Type B pancreatic cell (in vitro differentiated cells): ENCODE results near the gene KIAA1671. TPM values are rescaled to one million over a fixed set of nuclear protein-coding genes. Genes with fewer than 3 reads are reported as not detected.
A peak's percentile ranks its signal among the peaks of the same experiment; 100 is the strongest.

Experiments used
- DNase-seq: peaks from one replicate; pipeline ENCODE4 v3.0.0; 2021; ENCODE audit warnings: mixed read lengths; ENCODE audit not compliant: unreplicated experiment; ENCODE audit errors: extremely low spot score
- H3K27ac Mint-ChIP-seq: 2 replicates; pipeline ENCODE4 v1.8.0; 2021; ENCODE audit warnings: mild to moderate bottlenecking, mixed read lengths
- H3K27me3 Mint-ChIP-seq: 2 replicates; pipeline ENCODE4 v1.8.0; 2021; ENCODE audit warnings: mixed read lengths
- H3K36me3 Mint-ChIP-seq: 2 replicates; pipeline ENCODE4 v1.8.0; 2021; ENCODE audit warnings: mixed read lengths
- H3K4me1 Mint-ChIP-seq: one replicate; pipeline ENCODE4 v1.8.0; 2021; ENCODE audit warnings: mixed read lengths; ENCODE audit not compliant: unreplicated experiment
- H3K4me3 Mint-ChIP-seq: 2 replicates; pipeline ENCODE4 v1.8.0; 2021; ENCODE audit warnings: mild to moderate bottlenecking, mixed read lengths
- H3K9me3 Mint-ChIP-seq: 2 replicates; pipeline ENCODE4 v1.8.0; 2021; ENCODE audit warnings: mixed read lengths
- total RNA-seq: library from RNA; stranded (reverse); gene quantifications from 2 replicates; pipeline ENCODE4 v1.2.1, GENCODE V29; 2021; ENCODE audit warnings: low replicate concordance
- TF ChIP-seq, protein P1 (sequence below): fragments of 200-600 bp; sonication (generic); conservative IDR thresholded peaks from 2 replicates; pipeline ENCODE4 v1.5.0; 2021; ENCODE audit warnings: antibody characterized with exemption, mild to moderate bottlenecking

KIAA1671 gene
- total RNA-seq, 1 donor from 2014 or later = 22.9 TPM

DNA sequence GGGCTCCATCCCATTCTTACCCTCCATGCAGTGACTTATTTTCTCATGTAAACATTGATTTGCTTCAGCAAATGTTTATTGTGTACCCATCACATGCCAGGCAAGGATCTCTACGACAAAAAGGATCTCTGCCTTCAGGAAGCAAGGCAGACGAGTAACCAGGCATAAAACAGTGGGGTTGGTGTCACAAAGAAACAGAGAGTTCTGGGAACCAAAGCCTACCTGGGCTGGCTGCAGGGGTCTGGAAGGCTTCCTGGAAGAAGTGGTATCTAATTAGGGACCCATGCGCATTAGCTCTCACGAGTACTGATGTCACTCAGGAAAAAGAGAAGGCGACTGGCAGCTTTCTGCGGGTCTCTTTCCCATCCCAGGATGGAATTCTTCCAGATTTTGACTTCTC, 44.5 kb downstream of the KIAA1671 start:
- Mint-ChIP-seq H3K27me3 (no peaks in the 10 kb centered on the region), H3K4me1 (peaks cover 17% of the 10 kb centered on the region), H3K36me3 (no peaks in the 10 kb centered on the region), H3K4me3 (no peak overlapping the region), H3K9me3 (no peaks in the 10 kb centered on the region), H3K27ac (peak overlapping the region; percentile 67)
- TF ChIP-seq, protein P1, sequence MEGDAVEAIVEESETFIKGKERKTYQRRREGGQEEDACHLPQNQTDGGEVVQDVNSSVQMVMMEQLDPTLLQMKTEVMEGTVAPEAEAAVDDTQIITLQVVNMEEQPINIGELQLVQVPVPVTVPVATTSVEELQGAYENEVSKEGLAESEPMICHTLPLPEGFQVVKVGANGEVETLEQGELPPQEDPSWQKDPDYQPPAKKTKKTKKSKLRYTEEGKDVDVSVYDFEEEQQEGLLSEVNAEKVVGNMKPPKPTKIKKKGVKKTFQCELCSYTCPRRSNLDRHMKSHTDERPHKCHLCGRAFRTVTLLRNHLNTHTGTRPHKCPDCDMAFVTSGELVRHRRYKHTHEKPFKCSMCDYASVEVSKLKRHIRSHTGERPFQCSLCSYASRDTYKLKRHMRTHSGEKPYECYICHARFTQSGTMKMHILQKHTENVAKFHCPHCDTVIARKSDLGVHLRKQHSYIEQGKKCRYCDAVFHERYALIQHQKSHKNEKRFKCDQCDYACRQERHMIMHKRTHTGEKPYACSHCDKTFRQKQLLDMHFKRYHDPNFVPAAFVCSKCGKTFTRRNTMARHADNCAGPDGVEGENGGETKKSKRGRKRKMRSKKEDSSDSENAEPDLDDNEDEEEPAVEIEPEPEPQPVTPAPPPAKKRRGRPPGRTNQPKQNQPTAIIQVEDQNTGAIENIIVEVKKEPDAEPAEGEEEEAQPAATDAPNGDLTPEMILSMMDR = no peak
- DNase-seq = no peak

DNA sequence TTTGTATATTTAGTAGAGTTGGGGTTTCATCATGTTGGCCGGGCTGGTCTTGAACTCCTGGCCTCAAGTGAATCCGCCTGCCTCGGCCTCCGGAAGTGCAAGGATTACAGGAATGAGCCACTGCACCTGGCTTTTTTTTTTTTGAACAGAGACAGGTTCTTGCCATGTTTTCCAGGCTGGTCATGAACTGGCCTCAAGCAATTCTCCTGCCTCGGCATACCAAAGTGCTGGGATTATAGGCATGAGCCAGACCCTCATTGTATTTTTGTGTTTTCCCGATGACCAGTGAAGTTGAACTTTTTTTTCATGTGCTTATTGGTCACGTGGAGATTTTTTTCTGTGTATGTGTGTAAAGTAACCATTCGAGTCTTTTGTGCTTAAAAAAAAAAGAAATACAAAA, 48.2 kb downstream of the KIAA1671 start:
- no peaks in the 10 kb centered on the region for H3K36me3 Mint-ChIP-seq
- H3K4me1 Mint-ChIP-seq = peaks cover 17% of the 10 kb centered on the region
- H3K27ac Mint-ChIP-seq = no peak overlapping the region
- TF ChIP-seq, protein P1 = no peak
- DNase-seq = no peak
- no peak overlapping the region for H3K4me3 Mint-ChIP-seq
- no peaks in the 10 kb centered on the region for H3K27me3 Mint-ChIP-seq
- H3K9me3 Mint-ChIP-seq = no peaks in the 10 kb centered on the region

DNA sequence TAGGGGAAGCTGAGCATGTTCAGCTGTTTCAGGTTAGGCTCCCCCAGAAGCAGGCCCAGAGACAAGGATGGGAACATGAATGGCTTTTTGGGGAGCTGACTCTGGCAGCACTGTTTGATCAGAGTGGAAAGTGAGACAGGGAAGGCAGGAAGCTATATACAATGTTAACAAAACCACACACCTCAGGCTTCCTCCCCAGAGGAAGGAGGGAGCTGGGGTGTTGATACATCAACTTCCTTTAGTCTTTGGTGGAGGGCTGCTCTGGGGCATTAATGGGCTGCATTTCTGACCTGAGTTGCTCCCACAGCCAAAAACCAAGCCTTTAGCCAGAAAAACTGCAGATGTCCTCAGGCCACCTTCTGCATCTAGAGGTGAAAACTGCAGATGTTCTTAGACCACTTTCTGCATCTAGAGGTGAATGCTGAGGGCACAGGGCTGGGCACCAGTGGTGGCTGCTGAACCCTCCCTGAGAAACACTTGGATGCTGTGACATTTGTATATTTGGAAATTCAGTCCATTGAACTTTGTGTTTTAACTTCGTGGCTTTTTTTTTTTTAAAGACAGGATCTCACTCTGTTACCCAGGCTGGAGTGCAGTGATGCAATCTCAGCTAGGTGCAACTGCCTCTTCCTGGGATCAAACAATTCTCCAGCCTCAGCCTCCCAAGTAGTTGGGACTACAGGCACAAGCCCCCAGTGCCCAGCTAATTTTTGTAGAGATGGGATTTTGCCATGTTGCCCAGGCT, 49.9 kb downstream of the KIAA1671 start:
- Mint-ChIP-seq H3K36me3 (no peaks in the 10 kb centered on the region), H3K27ac (no peak overlapping the region), H3K4me1 (peaks cover 2% of the 10 kb centered on the region), H3K4me3 (no peak overlapping the region), H3K27me3 (no peaks in the 10 kb centered on the region), H3K9me3 (no peaks in the 10 kb centered on the region)
- TF ChIP-seq, protein P1 = no peak
- DNase-seq = no peak

DNA sequence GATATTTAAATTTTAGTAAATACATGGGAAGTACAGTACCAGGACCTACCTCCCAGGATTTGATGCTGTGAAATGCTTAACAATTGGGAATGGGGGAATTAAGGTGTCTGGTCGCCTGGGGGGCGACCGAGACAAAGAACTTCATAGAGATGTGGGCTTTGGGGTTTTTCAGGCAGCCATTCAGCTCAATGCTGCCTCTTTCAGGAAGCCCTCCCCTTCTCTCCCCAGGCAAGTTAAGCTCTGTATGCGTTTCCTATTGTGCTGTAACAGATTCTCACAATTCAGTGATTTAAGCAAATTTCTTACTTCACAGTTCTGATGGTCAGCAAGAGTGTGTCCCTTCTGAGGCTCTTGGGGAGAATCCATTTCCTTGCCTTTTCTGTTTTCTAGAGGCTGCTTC, 53.8 kb downstream of the KIAA1671 start:
- no peaks in the 10 kb centered on the region for H3K9me3 Mint-ChIP-seq
- H3K36me3 Mint-ChIP-seq = no peaks in the 10 kb centered on the region
- H3K4me3 Mint-ChIP-seq = no peak overlapping the region
- peak overlapping the region; percentile 42 for H3K27ac Mint-ChIP-seq
- TF ChIP-seq, protein P1 = no peak
- no peaks in the 10 kb centered on the region for H3K4me1 Mint-ChIP-seq
- H3K27me3 Mint-ChIP-seq = no peaks in the 10 kb centered on the region
- no peak for DNase-seq

DNA sequence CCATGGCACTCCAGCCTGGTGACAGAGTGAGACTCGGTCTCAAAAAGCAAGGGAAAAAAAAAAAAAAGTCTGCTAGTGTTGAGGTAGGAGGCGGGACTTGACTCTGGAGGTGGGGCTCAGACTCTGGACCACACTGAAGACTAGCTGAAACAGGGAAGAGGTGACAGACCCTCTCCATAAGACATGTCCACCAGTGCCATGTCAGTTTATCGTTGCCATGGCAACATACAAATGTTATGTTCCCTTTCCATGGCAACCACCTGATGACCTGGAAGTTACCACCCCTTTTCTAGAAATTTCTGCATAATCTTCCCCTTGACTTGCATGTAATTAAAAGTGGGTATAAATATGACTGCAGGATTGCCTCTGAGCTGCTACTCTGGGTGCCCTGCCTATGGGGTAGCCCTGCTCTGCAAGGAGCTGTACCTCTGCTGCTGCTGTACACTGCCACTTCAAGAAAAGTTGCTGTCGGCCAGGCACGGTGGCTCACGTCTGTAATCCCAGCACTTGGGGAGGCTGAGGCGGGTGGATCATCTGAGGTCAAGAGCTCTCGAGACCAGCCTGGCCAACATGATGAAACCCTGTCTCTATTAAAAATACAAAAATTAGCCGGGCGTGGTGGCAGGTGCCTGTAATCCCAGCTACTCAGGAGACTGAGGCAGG, 55.1 kb downstream of the KIAA1671 start:
- Mint-ChIP-seq H3K27me3 (no peaks in the 10 kb centered on the region), H3K9me3 (no peaks in the 10 kb centered on the region), H3K4me3 (no peak overlapping the region)

More for the DNA sequence above, 55.1 kb downstream of the KIAA1671 start:
- TF ChIP-seq, protein P1 = no peak
- H3K27ac Mint-ChIP-seq = no peak overlapping the region
- H3K36me3 Mint-ChIP-seq = no peaks in the 10 kb centered on the region
- no peak for DNase-seq
- H3K4me1 Mint-ChIP-seq = no peaks in the 10 kb centered on the region
